Right lung (tissue), 5 donors: ENCODE data around the gene ZNF557. TPM values are rescaled to one million over a fixed set of nuclear protein-coding genes. Genes with fewer than 3 reads are reported as not detected.
A peak's percentile ranks its signal among the peaks of the same experiment; 100 is the strongest.

Source experiments
- DNase-seq, 2 donors: peaks; one replicate each; pipeline ENCODE4 v3.0.0-alpha.2; 2013
- polyA plus RNA-seq, 5 donors: library from polyadenylated mRNA; unstranded; fragments of 120-200 nt; gene quantifications; one replicate each; pipeline versions ENCODE4 v1.2.1 to v1.2.3, GENCODE V29; 2013; ENCODE audit warnings: inconsistent platforms in 1 of 5, low replicate concordance in 1 of 5; ENCODE audit not compliant: insufficient read length in 5 of 5, insufficient read depth in 1 of 5

ZNF557 gene
- polyA plus RNA-seq, 5 donors: 7.0 to 10.2 (median 8.1) TPM

DNA sequence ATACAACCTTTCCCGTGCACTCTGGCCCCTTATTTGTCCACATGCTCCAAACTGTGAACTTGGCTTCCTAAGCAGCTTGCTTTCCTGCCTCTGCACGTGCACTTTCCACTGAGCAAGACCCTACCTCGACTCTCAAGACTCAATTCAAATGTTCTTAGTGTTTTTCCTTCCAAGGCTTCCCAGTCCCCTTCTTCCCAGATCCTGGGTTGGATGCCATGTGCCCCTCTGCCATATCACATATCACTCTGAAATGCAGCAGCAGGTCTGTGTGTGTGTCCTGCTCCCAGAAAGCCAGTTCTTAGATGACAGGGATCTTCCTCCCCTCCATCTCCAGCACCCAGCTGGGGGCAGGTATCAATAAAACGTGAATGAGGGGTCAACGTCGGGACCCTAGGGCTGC, 3.0 kb downstream of the ZNF557 start:
- no peak for DNase-seq

DNA sequence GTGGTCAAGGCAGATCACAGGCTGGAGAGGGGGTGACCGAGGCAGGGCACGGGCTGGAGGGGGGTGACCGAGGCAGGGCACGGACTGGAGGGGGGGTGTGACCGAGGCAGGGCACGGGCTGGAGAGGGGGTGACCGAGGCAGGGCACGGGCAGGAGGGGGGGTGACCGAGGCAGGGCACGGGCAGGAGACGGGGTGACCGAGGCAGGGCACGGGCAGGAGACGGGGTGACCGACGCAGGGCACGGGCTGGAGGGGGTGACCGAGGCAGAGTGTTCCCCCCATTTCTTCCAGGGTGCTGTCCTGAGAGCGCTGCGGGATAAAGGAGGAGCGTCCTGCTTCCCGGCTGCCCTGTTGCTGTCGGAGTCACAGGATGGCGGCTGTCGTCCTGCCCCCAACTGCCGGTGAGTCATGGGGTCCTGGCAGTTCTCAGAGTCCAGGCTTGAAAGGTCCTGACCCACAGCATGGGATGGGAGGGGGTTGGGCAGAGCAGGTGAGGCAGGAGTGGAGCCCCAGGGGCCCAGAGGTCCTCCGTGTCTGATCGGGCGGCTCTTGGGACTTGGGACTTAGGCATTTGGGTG, 5.3 kb downstream of the ZNF557 start:
- no peak for DNase-seq

DNA sequence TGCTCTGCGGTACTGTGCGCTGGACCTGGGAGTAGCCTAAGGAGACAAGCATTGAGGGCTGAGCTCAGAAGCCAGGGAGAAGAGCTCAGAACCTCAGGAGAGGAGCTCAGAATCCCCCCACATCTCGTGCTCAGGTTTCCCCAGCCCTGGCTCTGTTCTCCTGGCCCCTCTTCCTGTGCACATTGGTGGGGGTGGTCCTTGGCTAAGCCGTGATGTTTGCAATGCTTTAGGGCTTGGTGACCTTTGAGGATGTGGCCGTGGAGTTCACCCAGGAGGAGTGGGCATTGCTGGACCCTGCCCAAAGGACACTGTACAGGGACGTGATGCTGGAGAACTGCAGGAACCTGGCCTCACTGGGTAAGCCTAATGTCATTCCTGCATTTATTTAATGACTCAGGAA, 6.6 kb downstream of the ZNF557 start:
- no peak for DNase-seq

DNA sequence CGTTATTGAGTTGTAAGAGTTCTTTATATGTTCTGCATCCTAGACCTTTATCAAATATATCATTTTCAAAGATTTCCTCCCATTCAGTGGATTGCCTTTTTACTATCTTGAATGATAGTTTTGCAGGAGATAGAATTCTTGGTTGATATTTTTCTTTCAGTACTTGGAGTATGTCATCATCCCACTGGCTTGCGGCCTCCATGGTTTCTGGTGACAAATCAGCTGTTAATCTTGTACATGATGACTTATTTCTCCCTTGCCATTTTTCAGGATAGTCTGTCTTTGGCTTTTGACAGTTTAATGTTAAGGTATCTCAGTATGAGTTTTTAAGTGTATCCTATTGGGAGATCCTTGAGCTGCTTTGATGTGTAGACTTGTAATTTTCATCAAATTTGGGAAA, 8.5 kb downstream of the ZNF557 start:
- no peak for DNase-seq

DNA sequence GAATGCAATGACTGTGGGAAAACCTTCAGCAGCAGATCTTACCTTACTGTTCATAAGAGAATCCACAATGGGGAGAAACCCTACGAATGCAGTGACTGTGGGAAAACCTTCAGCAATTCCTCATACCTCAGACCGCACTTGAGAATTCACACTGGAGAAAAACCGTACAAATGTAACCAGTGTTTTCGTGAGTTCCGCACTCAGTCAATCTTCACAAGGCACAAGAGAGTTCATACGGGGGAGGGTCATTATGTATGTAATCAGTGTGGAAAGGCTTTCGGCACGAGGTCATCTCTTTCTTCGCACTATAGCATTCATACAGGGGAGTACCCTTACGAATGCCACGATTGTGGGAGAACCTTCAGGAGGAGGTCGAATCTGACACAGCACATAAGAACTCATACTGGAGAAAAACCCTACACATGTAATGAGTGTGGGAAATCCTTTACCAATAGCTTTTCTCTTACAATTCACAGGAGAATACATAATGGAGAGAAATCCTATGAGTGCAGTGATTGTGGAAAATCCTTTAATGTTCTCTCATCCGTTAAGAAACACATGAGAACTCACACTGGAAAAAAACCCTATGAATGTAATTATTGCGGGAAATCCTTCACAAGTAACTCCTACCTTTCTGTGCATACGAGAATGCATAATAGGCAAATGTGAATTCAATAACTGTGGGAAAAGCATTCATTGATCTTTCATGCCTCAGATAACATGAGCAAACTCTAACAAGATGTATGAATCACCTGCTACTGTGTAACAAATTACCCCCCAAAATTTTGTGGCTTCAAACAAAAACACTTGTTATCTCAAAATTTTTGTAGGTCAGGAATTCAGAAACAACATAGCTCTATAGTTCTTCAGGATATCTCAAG, 13.8 kb downstream of the ZNF557 start:
- DNase-seq: no peak

DNA sequence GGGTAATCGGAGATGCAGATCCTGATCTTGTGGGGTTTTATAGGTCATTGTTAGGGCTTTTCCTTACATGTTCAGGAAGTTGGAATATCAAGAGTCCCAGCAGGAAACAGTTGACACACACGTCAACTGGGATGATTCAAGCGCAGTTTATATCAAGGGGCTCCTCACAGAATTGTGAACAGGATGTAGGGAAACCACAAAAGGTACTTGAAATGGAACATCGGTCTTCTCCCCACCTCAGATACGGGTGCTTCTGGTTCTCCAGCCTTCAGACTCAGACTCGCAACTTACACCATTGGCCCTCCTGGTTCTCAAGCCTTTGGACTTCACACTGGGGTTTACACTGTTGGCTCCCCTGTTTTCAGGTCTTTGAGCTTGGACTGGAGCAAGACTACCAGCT, 19.5 kb downstream of the ZNF557 start:
- no peak for DNase-seq

DNA sequence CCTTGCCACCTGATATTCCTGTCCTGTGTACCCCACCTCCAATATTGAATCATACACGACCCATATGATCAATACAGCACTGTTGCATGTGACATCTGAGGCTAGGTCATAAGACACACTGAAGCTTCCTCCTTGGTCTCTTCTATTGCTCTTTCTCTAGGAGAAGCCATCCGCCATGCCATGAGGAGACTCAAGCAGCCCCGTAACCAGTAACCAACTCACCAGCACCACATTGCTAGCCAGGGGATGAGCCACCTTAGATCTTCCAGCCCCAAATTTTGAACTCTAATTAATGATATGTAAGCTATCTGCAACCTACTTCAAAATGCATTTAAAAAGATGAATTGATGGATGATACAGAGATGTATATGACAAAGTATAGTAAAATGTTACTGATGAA, 28.6 kb downstream of the ZNF557 start:
- DNase-seq: no peak

DNA sequence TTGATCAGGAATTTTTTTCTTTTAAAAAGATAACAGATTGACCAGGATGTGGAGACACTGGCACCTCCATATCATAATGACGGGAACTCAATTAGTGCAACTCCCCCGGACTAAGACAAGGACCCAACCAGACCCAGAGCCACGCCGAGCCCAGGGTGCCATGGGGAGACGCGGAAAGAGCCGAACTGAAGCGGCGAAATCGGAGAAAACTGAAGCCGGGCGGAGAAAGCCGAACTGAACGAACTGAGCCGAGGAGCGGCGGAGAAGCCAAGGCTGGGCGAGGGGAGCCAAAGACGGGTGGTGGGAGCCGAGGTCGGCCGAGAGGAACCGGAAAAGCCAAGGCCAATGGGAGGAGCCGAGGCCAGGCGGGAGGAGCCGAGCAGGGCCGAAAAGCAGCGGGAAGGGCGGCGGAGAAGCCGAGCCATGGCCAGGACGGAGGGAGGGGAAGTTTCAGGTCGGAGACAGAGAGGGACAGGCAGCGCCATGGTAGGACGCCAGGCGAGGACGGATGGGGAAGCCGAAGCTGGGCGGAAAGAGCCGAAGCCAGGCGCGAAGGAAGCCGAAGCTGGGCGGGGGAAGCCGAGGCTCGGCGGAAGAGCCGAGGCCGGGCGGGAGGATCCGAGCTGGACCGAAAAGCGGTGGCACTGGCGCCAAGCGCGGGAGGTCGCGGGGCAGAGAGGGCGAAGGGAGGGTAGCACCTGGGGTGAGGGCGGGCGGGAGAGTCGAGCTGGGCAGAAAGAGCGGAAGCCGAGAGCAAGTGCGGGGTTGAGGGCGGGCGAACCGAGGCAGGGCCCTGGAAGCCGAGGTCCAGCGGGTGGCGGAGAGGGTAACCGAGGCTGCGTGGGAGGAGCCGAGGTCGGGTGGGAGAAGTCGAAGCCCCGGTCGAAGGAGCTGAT, 29.4 kb downstream of the ZNF557 start:
- DNase-seq: peak; percentile 94

DNA sequence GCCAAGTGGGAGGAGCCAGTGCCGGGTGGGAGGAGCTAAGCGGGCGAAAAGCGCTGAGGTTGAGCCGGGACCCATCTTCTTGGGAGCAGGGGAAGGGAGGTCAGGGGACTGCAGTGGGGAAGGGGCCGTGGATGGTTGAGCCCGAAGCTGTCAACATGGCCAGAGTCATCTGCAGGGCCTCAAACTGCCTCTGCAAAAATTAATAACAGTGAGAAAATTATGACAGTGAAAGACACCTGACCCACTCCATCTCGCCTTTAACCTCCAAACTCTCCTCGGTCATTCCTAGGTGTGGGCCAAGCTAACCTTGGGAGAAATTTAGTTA, 30.1 kb downstream of the ZNF557 start:
- DNase-seq: no peak

DNA sequence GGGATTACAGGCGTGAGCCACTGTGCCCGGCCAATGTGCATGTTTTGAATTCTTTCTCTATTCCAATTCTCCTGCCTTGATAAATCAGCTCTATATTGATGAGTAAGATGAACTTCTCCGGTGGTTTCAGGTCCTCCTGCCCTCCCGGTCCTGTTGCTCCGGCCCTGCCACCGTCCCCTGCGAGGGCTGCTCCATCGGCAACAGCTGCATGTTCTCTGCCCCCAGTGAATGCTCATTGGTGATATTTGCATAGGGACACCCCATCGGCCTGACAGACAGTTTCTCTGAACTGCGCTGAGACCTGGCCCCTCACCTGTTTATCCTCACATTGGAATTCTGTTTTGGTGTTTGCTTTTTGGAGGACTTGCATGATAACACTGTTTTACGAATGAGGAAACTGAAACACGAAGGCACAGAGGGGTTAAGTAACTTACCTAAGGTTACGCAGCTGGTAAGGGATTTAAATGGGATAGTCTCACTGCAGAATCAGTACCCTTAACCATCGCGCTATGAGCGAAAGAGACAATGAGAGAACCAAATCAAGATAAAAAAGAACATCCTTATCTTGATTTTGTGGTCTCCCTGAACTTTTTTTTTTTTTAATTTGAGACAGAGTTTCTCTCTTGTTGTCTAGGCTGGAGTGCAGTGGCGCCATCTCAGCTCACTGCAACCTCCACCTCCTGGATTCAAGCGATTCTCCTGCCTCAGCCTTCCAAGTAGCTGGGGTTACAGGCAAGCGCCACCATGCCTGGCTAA, 32.2 kb downstream of the ZNF557 start:
- DNase-seq: no peak

DNA sequence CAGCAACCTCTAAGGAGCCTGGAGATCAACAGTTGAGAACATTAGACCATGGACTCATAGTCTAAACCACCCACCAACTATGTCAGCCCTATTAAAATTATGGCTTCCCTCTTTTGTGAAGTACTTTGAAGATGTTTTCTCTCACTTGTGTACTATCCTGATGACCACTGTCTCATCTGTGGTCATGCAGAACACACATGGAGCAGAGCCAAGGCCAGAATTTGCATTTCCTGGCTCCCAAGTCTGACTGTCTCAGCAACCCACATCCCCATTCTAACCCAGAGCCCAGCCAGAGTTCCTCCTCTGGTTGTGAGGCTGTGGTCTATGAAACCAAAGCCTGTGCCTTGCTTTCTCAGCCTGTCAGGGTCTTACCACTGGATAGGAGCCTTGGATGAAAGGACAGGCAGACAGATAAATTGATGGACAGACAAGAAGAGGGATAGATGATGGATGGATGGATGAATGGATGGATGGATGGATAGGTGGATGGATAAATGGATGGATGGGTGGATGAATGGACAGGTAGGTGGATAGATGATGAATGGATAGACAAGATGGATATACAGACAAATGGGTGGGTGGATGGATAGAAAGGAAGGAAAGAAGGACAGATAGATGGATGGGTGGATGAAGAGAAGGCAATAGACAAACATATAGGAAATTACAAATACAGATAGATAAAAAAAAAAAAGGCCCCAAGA, 35.4 kb downstream of the ZNF557 start:
- DNase-seq: no peak

DNA sequence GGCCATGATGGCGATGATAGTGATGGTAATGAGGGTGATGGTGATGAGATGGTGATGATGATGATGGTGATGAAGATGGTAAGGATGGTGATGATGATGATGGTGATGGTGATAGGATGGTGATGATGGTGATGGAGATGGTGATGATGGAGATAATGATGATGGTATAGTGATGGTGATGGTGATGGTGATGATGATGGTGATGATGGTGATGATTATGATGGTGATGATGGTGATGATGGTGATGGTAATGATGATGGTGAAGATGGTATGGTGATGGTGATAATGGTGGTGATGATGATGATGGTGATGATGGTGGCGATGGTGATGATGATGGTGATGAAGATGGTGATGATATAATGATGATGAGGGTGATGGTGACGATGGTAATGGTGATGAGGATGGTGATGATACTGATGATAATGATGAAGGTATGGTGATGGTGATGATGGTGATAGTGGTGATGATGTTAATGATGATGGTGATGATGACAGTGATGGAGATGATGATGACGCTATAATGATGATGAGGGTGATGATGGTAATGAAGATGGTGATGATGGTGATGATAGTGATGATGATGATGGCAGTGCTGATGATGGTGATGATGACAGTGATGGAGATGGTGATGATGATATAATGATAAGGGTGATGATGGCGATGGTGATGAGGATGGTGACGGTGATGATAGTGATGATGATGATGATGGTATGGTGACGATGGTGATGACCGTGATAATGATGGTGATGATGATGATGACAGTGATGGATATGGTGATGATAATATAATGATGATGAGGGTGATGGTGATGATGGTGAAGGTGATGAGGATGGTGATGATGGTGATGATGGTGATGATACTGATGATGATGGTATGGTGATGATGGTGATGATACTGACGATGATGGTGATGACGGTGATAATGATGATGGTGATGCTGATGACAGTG, 37.5 kb downstream of the ZNF557 start:
- DNase-seq: no peak

DNA sequence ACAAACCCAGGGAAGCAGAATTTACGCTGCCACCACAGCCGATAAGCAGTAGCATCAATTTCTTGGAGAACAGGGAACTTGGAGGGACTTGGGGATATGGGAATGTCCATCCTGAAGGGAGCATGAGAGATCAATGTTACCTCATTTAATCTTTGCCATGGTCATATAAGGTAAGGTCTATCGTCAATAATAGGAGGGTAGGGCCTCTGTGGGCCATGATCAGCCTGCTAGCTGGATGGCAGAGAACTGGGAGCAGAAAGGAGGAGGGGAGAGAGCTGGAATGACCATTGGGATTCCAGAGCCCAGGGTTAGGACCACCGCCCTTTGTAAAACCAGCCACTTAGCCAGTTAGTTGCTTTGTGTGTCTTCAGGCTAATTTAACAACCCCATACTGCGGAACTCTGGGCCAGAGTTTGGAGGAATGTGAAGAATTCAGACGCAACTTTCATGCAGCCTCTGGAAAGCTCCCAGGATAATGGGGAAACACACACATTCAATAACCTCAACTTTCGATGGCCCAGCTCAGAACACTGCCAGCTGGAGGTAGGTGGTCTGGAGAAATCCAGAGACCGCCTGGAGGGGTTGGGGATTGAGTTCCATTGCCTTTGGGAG, 40.3 kb downstream of the ZNF557 start:
- DNase-seq: no peak

DNA sequence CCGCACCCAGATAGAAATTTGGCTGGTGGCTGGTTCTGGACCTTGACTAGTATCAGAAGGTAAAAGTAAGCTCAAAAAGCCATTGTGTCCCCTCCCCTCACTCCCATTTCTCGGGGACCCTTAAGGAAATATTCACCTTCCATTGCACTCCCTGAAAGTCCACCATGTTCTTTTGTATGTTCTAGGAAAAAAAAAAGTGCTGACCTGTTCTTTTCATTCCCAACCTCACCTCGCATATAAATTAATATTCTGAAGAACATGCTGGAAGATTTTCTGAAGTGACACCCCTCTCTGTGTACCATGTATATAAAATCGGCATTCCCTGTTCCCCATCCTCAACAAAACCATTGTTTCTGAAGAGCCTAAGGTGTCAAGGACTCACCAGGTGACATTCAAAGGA, 43.2 kb downstream of the ZNF557 start:
- no peak for DNase-seq

DNA sequence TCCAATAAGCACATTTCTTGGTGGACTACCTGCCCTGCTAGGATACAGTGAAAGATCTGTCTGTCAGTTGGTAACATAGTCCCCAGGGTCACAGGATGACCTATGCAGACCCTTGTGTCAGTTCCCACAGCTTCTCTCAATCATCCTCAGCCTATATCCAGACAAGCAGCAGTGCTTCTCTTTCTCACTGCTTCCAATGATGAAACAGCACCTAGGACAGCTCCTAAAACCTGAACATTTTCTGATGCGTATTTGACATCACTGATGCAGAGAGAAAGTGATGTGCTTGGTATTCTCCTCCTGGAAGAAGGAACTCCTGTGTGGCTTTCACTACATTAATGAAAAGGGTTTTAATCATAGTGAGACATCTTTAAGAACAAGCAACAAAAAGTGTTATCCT, 43.7 kb downstream of the ZNF557 start:
- DNase-seq: no peak

DNA sequence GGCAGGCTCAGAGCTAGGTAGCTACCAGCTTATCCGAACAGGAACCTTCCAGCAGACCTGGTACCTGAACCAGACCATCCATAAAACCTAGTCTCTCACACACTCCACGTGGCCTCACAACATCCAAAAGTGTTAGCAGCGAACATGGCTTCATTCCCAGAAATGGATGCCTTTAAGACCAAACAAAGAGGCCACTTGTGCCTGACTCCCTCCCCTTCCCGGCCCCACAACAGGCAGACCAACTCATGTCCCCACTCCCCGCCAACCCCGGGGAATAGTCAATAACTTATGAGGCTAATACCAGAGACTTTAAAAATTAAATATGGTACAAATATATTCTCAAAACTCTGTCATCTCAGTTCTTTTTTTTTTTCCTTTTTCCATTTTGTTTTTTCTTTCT, 46.2 kb downstream of the ZNF557 start:
- DNase-seq: no peak

DNA sequence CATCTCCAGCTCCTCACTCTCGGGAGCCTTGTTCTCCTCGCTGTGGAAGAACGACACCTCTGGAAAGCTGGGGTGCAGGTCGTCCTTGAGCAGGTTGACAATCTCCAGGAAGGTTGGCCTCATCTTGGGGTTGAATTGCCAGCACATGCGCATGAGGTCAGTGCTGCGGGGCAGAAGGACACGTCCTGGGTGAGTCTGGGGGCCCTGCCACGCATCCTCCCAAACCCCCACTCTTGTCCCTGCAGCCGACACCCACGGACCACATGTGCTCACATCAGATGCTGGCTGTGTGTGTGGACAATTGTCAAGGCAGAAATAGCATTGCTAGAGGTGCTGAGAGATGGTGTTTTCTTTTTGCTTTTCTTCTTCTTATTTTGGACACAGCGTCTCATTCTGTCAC, 47.7 kb downstream of the ZNF557 start:
- no peak for DNase-seq

DNA sequence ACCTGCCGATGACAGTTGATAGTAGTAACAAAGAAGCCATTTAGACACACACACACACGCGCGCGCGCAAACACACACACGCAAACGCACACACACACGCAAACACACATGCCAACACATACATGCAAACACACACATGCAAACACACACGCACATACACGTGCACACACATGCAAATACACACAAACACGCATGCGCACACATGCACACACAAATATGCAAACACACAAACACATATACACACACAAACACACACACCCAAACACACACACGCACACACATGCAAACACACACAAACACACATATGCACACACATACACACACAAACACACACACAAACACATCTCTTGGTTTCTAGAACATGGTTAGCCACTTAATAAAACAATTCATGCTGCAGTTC, 50.1 kb downstream of the ZNF557 start:
- no peak for DNase-seq

DNA sequence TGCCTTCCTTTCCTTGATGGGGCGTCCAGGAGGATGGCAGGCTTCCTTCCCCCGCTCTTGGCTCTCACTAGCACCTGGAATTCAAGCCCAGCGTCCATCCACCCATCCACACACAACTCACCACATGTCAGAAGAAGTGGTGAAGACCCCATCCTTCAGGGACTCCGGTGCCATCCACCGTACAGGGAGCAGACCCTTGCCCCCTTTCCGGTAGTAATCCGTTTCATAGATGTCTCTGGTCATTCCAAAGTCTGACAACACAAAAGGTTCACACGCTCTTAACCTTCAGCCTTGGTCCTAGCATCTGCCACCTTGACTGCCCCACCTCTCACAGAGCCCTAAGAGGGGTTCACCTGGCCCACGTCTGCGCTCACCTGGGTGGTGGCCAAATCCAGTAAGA, 51.0 kb downstream of the ZNF557 start:
- DNase-seq: no peak

DNA sequence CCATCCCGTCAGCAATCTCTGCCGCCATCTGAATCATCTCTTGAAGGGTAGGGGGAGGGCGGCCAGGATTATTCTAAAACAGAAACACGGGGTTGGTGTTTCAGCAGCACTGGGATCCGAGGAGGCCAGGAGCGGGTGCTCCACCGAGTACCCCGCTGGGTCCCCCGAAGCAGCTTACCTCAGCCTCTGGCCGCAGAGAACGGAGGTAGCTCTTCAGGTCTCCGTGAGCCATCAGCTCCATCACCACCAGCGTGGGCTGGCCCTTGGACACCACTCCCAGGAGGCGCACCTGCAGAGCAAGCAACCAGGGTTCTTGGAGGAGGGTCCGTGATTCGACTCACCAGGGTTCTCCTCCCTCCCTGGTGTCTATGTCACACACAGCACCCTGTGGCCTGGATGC, 53.2 kb downstream of the ZNF557 start:
- DNase-seq: no peak
